ENCODE measurements around the gene TYMP.

- TF ChIP-seq CREB5 (CRISPR knock-in tag; IDR thresholded peaks at IDR 0.05; ENCODE audit: low read depth), result no peak
- TF ChIP-seq ZNF70 (CRISPR knock-in tag; IDR thresholded peaks at IDR 0.05), result no peak
- TF ChIP-seq POU6F1 (CRISPR knock-in tag; IDR thresholded peaks at IDR 0.05; ENCODE audit: borderline replicate concordance, low read depth), result no peak
- TF ChIP-seq PPARA (CRISPR knock-in tag; IDR thresholded peaks at IDR 0.05; ENCODE audit: borderline replicate concordance), result no peak
- no peak for TF ChIP-seq ESRRG (CRISPR knock-in tag; IDR thresholded peaks at IDR 0.05)
- TF ChIP-seq ISL1 (CRISPR knock-in tag; IDR thresholded peaks at IDR 0.05), result no peak
- TF ChIP-seq TOX (CRISPR knock-in tag; IDR thresholded peaks at IDR 0.05; ENCODE audit: borderline replicate concordance), result no peak
- TF ChIP-seq ZFP30 (CRISPR knock-in tag; IDR thresholded peaks at IDR 0.05), result no peak
- TF ChIP-seq PATZ1 (CRISPR knock-in tag; IDR thresholded peaks at IDR 0.05; ENCODE audit: borderline replicate concordance), result no peak
- TF ChIP-seq TSHZ2 (CRISPR knock-in tag; IDR thresholded peaks at IDR 0.05), result no peak
- TF ChIP-seq SNAI2 (CRISPR knock-in tag; IDR thresholded peaks at IDR 0.05), result no peak
- no peak for TF ChIP-seq ARNTL (CRISPR knock-in tag; IDR thresholded peaks at IDR 0.05; ENCODE audit: borderline replicate concordance, low read depth)
- TF ChIP-seq RARB (CRISPR knock-in tag; IDR thresholded peaks at IDR 0.05), result no peak
- no peak for TF ChIP-seq ZNF565 (CRISPR knock-in tag; conservative IDR thresholded peaks at IDR 0.05; ENCODE audit: low read depth)
Observed at GRCh38 chr22:50576070-50576469, 46.3 kb upstream of the TYMP start.
